Fibroblast of mammary gland (primary cell): ENCODE data around the gene NFATC1.

Experiments
- DNase-seq: peaks from one replicate; pipeline ENCODE4 v3.0.0-alpha.2; 2010; ENCODE audit warnings: low read depth
- H3K4me3 ChIP-seq: 2 replicates; pipeline ENCODE4 v1.5.1; 2011; ENCODE audit warnings: low read depth, mild to moderate bottlenecking, low read length, moderate library complexity; ENCODE audit not compliant: control insufficient read depth
- TF ChIP-seq, protein P1 (sequence below): conservative IDR thresholded peaks from 2 replicates; pipeline ENCODE4 v1.5.1; 2011; ENCODE audit warnings: low read depth, low read length, inconsistent platforms; ENCODE audit not compliant: control insufficient read depth, insufficient read depth

Gene NFATC1

GRCh38 chr18:79355433-79356335 is 40.0 kb upstream of the NFATC1 start:
- TF ChIP-seq, protein P1, sequence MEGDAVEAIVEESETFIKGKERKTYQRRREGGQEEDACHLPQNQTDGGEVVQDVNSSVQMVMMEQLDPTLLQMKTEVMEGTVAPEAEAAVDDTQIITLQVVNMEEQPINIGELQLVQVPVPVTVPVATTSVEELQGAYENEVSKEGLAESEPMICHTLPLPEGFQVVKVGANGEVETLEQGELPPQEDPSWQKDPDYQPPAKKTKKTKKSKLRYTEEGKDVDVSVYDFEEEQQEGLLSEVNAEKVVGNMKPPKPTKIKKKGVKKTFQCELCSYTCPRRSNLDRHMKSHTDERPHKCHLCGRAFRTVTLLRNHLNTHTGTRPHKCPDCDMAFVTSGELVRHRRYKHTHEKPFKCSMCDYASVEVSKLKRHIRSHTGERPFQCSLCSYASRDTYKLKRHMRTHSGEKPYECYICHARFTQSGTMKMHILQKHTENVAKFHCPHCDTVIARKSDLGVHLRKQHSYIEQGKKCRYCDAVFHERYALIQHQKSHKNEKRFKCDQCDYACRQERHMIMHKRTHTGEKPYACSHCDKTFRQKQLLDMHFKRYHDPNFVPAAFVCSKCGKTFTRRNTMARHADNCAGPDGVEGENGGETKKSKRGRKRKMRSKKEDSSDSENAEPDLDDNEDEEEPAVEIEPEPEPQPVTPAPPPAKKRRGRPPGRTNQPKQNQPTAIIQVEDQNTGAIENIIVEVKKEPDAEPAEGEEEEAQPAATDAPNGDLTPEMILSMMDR: no peak
- no peak for DNase-seq

GRCh38 chr18:79356435-79356834 is 39.3 kb upstream of the NFATC1 start:
- H3K4me3 ChIP-seq: no peak overlapping the region
- DNase-seq: no peak
- TF ChIP-seq, protein P1: no peak

More at GRCh38 chr18:79355433-79356335, 40.0 kb upstream of the NFATC1 start:
- H3K4me3 ChIP-seq: no peak overlapping the region

- TF ChIP-seq, protein P1: no peak
- DNase-seq: no peak
Measured at GRCh38 chr18:79360933-79361332, 34.8 kb upstream of the NFATC1 start.

DNA sequence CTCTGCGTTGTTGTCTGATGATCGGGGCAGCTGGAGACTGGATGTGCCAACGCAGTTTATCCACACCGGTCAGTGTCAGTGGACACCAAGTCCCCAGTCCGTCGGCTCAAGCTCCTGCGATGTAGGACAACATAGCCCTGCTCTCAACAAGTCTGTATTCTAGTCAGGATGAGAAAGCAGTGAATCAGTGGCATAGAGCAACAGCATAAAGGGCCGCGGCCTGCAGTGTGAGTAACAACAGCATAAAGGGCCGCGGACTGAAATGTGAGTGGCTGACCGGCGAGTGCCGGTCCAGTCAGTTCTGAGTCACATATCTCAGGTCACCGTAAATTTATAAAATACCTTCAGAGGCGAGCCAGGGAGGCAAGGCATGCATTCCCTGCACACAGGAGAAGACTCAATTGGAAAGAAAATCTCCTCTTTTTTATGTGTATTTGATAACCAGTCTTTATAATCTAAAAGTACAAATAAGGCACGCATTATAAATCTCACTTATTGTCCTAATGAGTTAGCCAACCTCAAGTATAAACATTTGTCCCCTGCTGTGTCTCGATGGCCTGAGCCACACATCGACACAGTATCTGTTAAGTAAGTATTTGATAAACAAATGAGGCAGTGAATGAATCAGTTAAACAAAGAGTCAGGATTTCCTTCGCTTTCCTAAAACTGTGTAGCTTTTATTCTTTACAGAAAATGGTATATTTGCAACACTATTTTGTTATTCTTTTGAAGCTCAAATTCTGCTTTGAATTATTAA is 33.8 kb upstream of the NFATC1 start:
- H3K4me3 ChIP-seq: no peak overlapping the region
- TF ChIP-seq, protein P1: no peak
- DNase-seq: peak; percentile 62

More at GRCh38 chr18:79360933-79361332, 34.8 kb upstream of the NFATC1 start:
- H3K4me3 ChIP-seq: no peak overlapping the region

DNA sequence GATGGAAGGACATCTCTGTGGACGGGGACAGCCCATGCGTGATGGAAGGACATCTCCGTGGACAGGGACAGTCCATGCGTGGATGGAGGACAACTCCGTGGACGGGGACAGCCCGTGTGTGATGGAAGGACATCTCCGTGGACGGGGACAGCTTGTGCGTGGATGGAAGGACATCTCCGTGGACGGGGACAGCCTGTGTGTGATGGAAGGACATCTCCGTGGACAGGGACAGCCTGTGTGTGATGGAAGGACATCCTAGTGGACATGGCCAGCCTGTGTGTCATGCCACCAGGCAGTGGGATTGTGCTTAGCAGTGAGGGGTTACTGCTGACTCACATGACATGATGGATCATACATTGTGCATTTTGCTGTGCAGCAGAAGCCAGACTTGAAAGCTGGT is 30.0 kb upstream of the NFATC1 start:
- TF ChIP-seq, protein P1: no peak
- H3K4me3 ChIP-seq: no peak overlapping the region
- DNase-seq: peak; percentile 45

- no peak overlapping the region for H3K4me3 ChIP-seq
- peak; percentile 94 for DNase-seq
- TF ChIP-seq, protein P1: no peak
Measured at GRCh38 chr18:79366177-79367094, 29.3 kb upstream of the NFATC1 start.
